LNCAP (cell line): ENCODE results near the gene VSTM2A.

Experiments used
- CTCF ChIP-seq: fragments of 450-650 bp; IDR thresholded peaks from 2 replicates; pipeline ENCODE4 v1.5.1; 2017; ENCODE audit warnings: mild to moderate bottlenecking

The VSTM2A gene

GRCh38 chr7:54546081-54546985 is 4.2 kb downstream of the VSTM2A start:
- peak; percentile 65 for TF ChIP-seq CTCF

GRCh38 chr7:54546986-54547314 is 4.8 kb downstream of the VSTM2A start:
- peak; percentile 23; the same call in 1 of the 2 replicates for TF ChIP-seq CTCF

- no peak for TF ChIP-seq CTCF
Observed at GRCh38 chr7:54550471-54550870, 8.3 kb downstream of the VSTM2A start.

GRCh38 chr7:54556121-54556520 is 13.9 kb downstream of the VSTM2A start:
- TF ChIP-seq CTCF, result no peak

GRCh38 chr7:54559401-54559800 is 17.2 kb downstream of the VSTM2A start:
- no peak for TF ChIP-seq CTCF

DNA sequence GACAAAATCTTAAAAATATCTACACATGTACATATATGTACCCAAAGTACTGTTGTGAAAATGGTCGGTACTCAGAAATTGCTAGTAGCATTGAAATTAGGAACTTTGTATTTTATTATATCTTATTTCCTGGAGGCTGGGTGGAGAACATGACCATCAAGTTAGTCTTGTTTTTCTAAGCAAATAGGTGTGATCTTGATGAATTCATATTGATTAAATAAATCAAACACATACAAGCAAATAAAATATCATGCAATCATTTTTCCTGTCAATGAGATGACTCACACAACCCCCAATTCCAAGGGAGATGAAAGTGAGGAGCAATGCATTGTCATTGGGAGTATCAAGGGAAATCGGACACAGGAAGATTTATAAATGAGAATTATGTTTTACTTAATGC is 18.0 kb downstream of the VSTM2A start:
- TF ChIP-seq CTCF, result no peak

DNA sequence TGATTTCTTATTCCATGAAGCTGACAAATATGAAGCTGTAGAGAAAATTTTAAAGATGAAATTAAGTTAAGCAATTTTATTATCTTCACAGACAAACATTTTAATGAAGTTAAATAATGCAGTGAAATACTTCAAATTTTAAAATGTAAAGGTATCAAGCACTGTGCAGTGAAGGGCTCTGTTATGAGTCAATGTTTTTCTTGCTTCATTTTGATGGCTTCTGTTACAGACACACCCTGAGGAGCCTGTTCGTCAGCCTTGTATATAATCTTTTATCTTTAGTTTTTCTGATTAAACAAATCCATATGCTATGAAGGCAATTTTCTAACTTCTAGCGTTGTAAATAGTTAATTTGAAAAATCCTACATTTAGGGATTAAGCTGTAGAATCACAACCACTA is 18.5 kb downstream of the VSTM2A start:
- no peak for TF ChIP-seq CTCF
